Mesendoderm (in vitro differentiated cells): ENCODE results near the gene CRADD.

ENCODE experiments used
- DNase-seq: peaks from one replicate; pipeline ENCODE4 v3.0.0; 2013
- H2AK5ac ChIP-seq: 2 replicates; pipeline ENCODE4 v1.6.1; 2013; ENCODE audit warnings: low read length, inconsistent platforms
- H2BK120ac ChIP-seq: 2 replicates; pipeline ENCODE4 v1.6.1; 2013; ENCODE audit warnings: low read depth, mild to moderate bottlenecking, low read length, moderate library complexity, mixed read lengths
- H2BK15ac ChIP-seq: replicated peaks from 2 replicates; pipeline ENCODE4 v1.6.1; 2013; ENCODE audit warnings: low read depth, mild to moderate bottlenecking, moderate library complexity
- H2BK5ac ChIP-seq: 2 replicates; pipeline ENCODE4 v1.6.1; 2013; ENCODE audit warnings: low read length, inconsistent platforms
- H3K18ac ChIP-seq: 2 replicates; pipeline ENCODE4 v1.6.1; 2013; ENCODE audit warnings: mild to moderate bottlenecking, low read length, mixed read lengths
- H3K23ac ChIP-seq: one replicate; pipeline ENCODE4 v1.6.1; 2013; ENCODE audit warnings: low read length
- H3K27ac ChIP-seq: 2 replicates; pipeline ENCODE4 v1.5.1; 2013; ENCODE audit warnings: low read depth, mild to moderate bottlenecking, inconsistent platforms, low read length, moderate library complexity
- H3K27me3 ChIP-seq: 2 replicates; pipeline ENCODE4 v1.6.1; 2013; ENCODE audit warnings: low read length, control low read depth, mild to moderate bottlenecking, inconsistent platforms; ENCODE audit not compliant: insufficient read depth, poor library complexity
- H3K36me3 ChIP-seq: 2 replicates; pipeline ENCODE4 v1.6.1; 2013; ENCODE audit warnings: low read length, inconsistent platforms; ENCODE audit not compliant: control insufficient read depth, insufficient read depth
- H3K4ac ChIP-seq: one replicate; pipeline ENCODE4 v1.6.1; 2013; ENCODE audit warnings: low read depth, mild to moderate bottlenecking, low read length, moderate library complexity
- H3K4me1 ChIP-seq: 2 replicates; pipeline ENCODE4 v1.6.1; 2013; ENCODE audit warnings: low read depth, low read length, inconsistent platforms; ENCODE audit not compliant: control insufficient read depth
- H3K4me2 ChIP-seq: 2 replicates; pipeline ENCODE4 v1.6.1; 2013; ENCODE audit warnings: low read length
- H3K4me3 ChIP-seq: 2 replicates; pipeline ENCODE4 v1.5.1; 2013; ENCODE audit warnings: mild to moderate bottlenecking, low read length
- H3K56ac ChIP-seq: one replicate; pipeline ENCODE4 v1.6.1; 2013; ENCODE audit warnings: low read length
- H3K79me1 ChIP-seq: 2 replicates; pipeline ENCODE4 v1.6.1; 2013; ENCODE audit warnings: low read length, inconsistent platforms
- H3K79me2 ChIP-seq: 2 replicates; pipeline ENCODE4 v1.6.1; 2013; ENCODE audit warnings: mild to moderate bottlenecking, low read length; ENCODE audit not compliant: control insufficient read depth, insufficient read depth
- H3K9ac ChIP-seq: 2 replicates; pipeline ENCODE4 v1.6.1; 2013; ENCODE audit warnings: low read length, inconsistent platforms
- H4K5ac ChIP-seq: one replicate; pipeline ENCODE4 v1.6.1; 2013; ENCODE audit warnings: low read length
- H4K8ac ChIP-seq: one replicate; pipeline ENCODE4 v1.6.1; 2013; ENCODE audit warnings: low read depth, mild to moderate bottlenecking, control low read depth, low read length, moderate library complexity
- WGBS: extraction: QIAGEN DNeasy Blood & Tissue Kit; methylation state at CpG from one replicate; pipeline ENCODE4 v1.1.7; 2013; ENCODE audit warnings: low lambda C conversion rate, missing lambda C conversion rate; ENCODE audit not compliant: insufficient coverage; ENCODE audit errors: extremely low coverage; 5-methylcytosine and 5-hydroxymethylcytosine counted together

The CRADD gene

DNA sequence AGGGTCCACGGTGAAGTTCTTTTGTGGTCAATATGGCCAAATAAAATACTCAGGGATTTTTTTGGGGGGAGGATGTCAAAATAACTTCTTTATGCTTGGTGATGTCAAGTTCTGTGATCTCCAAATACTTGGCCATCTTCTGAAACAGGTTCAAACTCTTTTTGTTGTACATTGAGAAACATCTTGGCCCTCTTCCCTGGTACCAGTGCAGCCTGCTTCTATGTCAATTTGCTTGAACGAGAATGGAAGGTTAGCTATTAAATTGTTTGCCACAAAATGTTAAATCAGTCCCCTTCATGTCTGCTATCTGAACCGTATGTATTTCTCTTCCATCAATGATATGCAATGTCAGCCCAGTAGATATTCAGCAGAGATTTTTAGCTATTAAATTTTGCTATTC is 6.1 kb upstream of the CRADD start:
- Histone ChIP-seq H3K27me3 (no peaks in the 10 kb centered on the region), H4K5ac (no peak overlapping the region), H3K79me1 (no peaks in the 10 kb centered on the region), H3K9ac (no peak overlapping the region), H3K4me2 (no peak overlapping the region), H3K18ac (no peak overlapping the region), H3K4ac (no peak overlapping the region), H2AK5ac (no peak overlapping the region), H2BK120ac (no peak overlapping the region), H3K4me1 (no peaks in the 10 kb centered on the region), H3K36me3 (no peaks in the 10 kb centered on the region), H2BK5ac (no peak overlapping the region), H3K79me2 (no peaks in the 10 kb centered on the region), H3K4me3 (no peak overlapping the region), H4K8ac (no peak overlapping the region), H3K23ac (no peak overlapping the region), H2BK15ac (no peak overlapping the region), H3K56ac (no peak overlapping the region), H3K27ac (no peak overlapping the region)
- WGBS: no CpG with 5 or more reads among the region's 3 CpGs
- no peak for DNase-seq

DNA sequence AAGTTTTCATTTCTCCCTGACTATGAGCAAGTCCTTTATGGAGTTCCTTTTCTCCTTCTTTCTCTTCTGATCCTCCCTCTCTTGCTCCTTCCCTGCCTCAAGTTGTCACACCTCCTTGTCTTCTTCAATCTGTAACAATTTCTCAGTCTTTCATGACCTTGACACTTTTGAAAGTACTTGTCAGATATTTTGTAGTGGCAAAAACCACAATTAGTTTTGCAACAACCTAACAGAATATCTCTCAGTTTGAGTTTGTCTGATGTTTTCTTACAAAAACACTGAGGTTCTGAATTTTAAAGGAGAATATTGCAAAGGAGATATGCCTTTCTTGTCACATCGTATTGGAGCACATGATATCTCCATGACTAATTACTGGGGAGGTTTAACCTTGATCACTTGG is 4.1 kb upstream of the CRADD start:
- Histone ChIP-seq H3K18ac (no peak overlapping the region), H4K5ac (no peak overlapping the region), H3K56ac (no peak overlapping the region), H3K79me1 (no peaks in the 10 kb centered on the region), H3K4ac (no peak overlapping the region), H2BK5ac (no peak overlapping the region), H4K8ac (no peak overlapping the region), H3K36me3 (no peaks in the 10 kb centered on the region), H2AK5ac (no peak overlapping the region), H3K4me3 (no peak overlapping the region), H3K4me1 (peaks cover 2% of the 10 kb centered on the region), H3K4me2 (no peak overlapping the region), H3K27ac (no peak overlapping the region), H3K27me3 (no peaks in the 10 kb centered on the region), H3K23ac (no peak overlapping the region), H3K9ac (no peak overlapping the region), H3K79me2 (no peaks in the 10 kb centered on the region), H2BK120ac (no peak overlapping the region), H2BK15ac (no peak overlapping the region)
- no peak for DNase-seq
- no CpG with 5 or more reads among the region's 1 CpG for WGBS

DNA sequence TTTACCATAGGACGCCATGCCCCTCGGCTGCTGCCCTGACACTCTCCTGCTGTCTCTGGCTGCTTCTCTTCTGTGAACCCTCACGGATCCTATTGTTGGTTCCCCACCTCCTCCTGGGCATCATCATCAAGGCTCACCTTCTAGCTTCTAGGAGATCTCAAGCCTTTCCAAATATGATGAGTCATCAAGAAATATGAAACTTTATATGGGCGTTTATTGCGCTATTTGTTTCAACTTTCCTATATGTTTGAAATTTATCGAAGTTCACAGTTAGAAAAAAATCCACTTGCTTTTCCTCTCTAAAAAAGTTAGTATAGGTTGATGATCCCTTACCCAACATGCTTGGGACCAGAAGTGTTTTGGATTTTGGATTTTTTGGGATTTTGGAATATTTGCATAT is 2.8 kb upstream of the CRADD start:
- no peak overlapping the region for H2AK5ac ChIP-seq
- H2BK5ac ChIP-seq: no peak overlapping the region
- no peak overlapping the region for H4K8ac ChIP-seq
- no peak overlapping the region for H3K18ac ChIP-seq
- no peak for DNase-seq
- H3K4me3 ChIP-seq: no peak overlapping the region
- H3K56ac ChIP-seq: no peak overlapping the region
- no peaks in the 10 kb centered on the region for H3K36me3 ChIP-seq
- no peak overlapping the region for H3K4ac ChIP-seq
- H4K5ac ChIP-seq: no peak overlapping the region
- no peaks in the 10 kb centered on the region for H3K79me2 ChIP-seq
- H3K27me3 ChIP-seq: no peaks in the 10 kb centered on the region
- no peak overlapping the region for H3K4me2 ChIP-seq
- H3K4me1 ChIP-seq: peaks cover 6% of the 10 kb centered on the region
- no peaks in the 10 kb centered on the region for H3K79me1 ChIP-seq
- no peak overlapping the region for H2BK15ac ChIP-seq
- no CpG with 5 or more reads among the region's 6 CpGs for WGBS
- H3K27ac ChIP-seq: no peak overlapping the region
- H2BK120ac ChIP-seq: no peak overlapping the region
- no peak overlapping the region for H3K23ac ChIP-seq
- H3K9ac ChIP-seq: no peak overlapping the region

DNA sequence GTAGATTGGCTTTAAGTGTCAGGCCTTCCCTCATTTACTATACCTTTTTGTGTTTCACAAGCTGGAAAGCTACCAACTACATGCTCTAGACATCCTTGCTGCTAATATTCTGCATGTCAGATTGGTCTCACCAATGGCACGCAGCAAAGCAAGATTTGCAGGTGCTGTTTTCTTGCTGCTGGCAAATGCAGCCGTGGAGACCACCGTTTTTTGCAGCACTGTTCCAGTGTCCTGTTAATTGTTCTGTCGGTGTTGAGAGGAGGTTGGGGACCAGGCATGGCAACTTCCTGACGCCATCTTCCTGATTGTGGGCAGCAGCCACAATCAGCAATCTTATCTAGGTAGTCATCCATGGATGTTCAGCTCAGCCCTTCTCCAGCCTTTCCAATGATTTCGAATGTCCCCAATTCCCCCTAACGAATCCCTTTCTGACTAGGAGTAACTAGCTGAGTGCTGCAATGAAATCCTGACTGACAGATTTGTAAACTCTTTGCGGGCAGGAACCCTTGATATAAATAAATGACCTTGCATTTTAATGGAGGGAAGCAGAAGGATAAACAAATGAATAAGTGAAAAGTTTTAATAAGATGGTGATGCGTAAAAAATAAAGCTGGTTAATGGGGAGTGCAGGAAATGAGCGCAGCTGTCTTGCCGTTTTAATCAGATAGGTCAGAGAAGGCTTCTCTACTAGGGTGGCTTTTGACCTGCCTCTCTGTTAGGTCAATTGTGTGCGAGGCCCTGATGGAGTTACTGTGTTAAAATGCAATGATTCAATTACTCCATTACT is 574 bp upstream of the CRADD start:
- Histone ChIP-seq H3K4me3 (peak overlapping the region; percentile 23), H2BK5ac (no peak overlapping the region), H3K79me2 (no peaks in the 10 kb centered on the region), H3K36me3 (no peaks in the 10 kb centered on the region), H4K5ac (peak overlapping the region; percentile 95), H3K27ac (no peak overlapping the region), H3K27me3 (no peaks in the 10 kb centered on the region), H3K4me1 (peaks cover 6% of the 10 kb centered on the region), H4K8ac (peak overlapping the region; percentile 77), H2BK120ac (no peak overlapping the region), H3K4ac (peak overlapping the region; percentile 26), H2AK5ac (no peak overlapping the region), H3K9ac (peak overlapping the region; percentile 64), H2BK15ac (no peak overlapping the region), H3K18ac (no peak overlapping the region), H3K56ac (peak overlapping the region; percentile 82), H3K79me1 (no peaks in the 10 kb centered on the region), H3K23ac (no peak overlapping the region), H3K4me2 (peak overlapping the region; percentile 74)
- no peak for DNase-seq
- 100% methylated on average over 1 of the region's 12 CpGs for WGBS

DNA sequence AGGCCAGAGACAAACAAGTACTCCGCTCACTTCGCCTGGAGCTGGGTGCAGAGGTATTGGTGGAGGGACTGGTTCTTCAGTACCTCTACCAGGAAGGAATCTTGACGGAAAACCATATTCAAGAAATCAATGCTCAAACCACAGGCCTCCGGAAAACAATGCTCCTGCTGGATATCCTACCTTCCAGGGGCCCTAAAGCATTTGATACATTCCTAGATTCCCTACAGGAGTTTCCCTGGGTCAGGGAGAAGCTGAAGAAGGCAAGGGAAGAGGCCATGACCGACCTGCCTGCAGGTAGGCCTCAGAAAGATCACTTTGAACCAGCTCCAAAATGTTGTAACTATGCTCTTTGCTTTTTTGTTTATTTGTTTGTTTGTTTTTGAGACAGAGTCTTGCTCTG is 1.6 kb downstream of the CRADD start:
- Histone ChIP-seq H3K79me1 (no peaks in the 10 kb centered on the region), H3K4ac (no peak overlapping the region), H3K4me3 (no peak overlapping the region), H3K18ac (peak overlapping the region; percentile 81), H3K23ac (no peak overlapping the region), H2BK15ac (no peak overlapping the region), H2BK5ac (no peak overlapping the region), H3K79me2 (no peaks in the 10 kb centered on the region), H3K56ac (peak overlapping the region; percentile 52), H3K27me3 (no peaks in the 10 kb centered on the region), H4K8ac (no peak overlapping the region), H2BK120ac (no peak overlapping the region), H3K36me3 (no peaks in the 10 kb centered on the region), H3K4me2 (no peak overlapping the region), H3K9ac (no peak overlapping the region), H3K27ac (no peak overlapping the region), H2AK5ac (no peak overlapping the region), H4K5ac (no peak overlapping the region), H3K4me1 (peaks cover 8% of the 10 kb centered on the region)
- peak; percentile 28 for DNase-seq
- no CpG with 5 or more reads among the region's 5 CpGs for WGBS
